GM03348 (cell line): ENCODE measurements around the gene RAB43.
"Not testable (repeated sequence)": the region's sequence is repeated elsewhere in the genome, so short reads cannot be mapped to it uniquely, and the experiment has no call there.

Experiments used
- DNase-seq: peaks from one replicate; pipeline ENCODE4 v3.0.0; 2012; ENCODE audit warnings: low spot score

RAB43 gene

DNA sequence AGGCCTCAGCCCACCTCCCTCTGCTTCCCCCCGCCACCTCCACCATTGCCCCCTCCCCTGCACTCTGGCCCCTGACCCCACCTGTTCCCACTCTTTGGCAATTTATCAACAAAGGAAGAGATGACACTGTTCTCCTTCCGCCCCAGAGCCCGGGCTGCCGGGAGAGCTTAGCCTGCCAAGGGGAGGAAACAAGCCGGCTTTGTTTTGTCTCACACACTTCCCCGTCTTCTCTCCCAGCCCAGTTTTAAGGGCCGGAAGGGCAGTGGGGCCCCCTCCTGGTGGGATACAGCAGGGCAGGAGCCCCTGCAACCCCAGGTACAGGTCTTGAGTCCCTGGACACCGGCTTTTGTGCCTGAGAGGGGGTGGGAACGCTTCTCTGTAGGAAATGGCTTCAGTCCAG lies 33.7 kb downstream of the RAB43 start:
- not testable (repeated sequence) for DNase-seq

DNA sequence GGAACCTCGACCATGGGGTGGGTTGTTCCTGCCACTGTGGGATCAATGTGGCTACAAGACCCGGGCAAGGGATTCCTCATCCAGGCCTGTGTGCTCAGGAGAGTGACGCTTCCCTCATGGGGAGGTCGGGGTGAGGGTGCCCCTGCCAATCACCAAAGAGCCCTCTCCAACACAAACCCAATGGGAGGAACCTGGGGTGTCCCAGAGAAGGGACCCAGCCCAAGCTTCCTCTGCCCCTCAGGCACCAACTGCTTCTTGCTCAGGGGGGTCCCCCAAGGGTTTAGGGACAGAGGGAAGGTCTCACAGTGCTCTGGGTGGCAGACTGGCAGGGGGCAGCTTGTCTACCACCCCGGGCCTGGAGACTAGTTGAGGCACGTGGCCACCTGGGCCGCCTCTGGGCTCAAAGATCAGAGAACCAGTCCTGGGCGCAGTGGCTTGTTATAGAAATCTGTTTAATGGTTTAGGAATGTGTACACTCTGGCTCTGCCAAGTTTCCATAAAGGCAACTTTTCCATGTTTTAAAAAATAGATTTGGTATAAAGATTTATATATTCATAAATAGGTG lies 34.4 kb downstream of the RAB43 start:
- peak; percentile 65 for DNase-seq

DNA sequence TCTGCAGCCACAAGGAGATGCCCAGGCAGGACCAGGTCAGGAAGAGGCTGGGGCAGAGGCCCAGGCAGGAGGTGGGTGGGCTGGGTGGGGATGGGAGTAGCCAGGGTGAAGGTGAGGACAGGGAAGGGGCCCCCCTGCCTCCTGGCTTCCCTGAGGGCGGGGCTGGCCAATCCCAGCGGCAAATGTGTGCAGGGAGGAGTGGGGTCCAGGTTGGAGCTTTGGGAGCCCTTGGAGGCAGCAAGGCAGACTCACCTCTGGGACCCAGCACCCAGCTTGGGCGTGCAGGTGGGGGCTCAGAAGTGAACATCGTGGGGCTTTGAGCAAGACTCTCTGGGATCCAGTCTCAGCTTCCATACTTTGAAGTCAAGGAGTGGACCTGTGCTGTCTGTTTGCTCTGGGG lies 35.8 kb downstream of the RAB43 start:
- no peak for DNase-seq

DNA sequence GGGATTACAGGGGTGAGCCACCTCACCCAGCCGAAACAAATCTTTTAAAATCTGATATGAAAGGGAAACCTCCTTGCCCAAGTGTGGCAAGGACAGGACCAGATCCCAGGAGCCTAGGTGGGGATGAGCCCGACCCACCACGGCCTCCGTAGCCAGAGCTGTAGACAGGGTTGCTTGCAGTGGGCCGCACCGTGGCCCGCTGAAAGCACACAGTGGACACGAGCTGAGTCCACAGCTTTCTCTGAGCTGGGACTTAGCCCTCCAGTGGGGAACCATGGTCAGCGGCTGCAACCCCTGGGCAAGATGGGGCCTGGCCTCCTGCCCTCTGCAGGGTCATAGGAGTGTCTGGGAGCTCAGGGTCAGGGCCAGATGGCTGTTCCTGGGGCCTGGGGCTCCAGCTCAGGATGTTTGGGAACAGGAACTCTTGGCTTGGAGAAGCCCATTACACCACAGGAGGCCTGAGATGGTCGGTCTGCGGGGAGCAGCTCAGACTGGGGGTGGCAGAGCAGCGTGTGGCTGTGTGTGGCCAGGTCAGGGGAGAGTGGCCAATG lies 36.4 kb downstream of the RAB43 start:
- DNase-seq: no peak

DNA sequence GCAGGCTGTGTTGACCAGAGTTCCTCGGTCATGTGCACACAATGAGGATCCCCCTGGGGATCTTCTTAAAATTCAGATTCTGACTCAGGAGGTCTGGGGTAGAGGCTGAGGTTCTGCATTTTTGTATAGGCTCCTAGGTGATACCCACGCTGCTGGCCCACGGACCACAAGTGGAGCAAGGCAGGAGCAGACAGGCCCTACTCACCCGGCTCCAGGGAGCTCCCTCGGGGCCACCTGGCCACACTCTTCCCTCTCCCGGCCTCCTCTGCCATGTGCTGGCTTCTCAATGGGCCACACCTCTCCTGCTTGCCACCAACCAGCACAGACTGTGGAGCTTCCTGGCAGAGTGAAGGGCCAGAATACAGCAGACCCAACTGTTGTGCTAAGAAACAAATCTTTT lies 37.1 kb downstream of the RAB43 start:
- no peak for DNase-seq

DNA sequence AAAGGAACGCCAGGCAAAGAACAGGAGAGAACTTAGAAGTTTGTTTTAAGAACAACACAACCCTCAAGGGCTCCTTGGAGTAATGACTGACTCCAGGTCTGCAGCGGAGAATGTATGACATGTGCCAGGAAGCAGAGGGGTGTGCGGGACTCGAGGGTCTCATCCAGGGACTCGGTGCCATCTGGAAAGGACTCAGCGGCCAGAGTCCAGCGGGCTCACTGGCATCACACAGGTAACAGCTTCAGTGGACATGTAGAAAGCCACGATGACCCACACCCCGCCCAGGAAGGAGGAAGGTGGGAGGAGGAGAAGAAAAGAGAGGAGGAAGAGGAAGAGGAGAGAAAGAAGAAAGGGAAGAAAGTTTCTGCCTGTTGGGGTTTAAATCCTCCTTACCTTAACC lies 39.6 kb downstream of the RAB43 start:
- DNase-seq: no peak

DNA sequence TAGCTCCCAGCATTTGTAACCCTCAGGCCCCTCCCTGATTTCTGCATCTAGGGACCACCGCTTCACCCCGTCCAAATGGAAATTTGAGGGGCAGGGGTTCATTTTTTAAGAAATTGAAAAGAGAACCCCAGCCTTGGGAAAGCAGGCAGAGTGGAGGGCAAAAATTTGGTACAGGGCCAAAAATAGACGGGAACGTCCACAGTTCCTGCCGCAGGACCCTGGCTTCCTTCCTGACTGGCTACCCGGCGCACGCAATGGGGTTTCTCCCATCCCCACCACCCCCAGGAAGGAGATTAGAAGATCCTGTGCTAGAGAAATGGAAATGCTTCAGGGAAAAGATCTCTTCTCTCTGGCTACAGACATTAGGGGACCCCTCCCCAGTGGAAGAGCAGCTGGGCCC lies 40.1 kb downstream of the RAB43 start:
- DNase-seq: no peak

DNA sequence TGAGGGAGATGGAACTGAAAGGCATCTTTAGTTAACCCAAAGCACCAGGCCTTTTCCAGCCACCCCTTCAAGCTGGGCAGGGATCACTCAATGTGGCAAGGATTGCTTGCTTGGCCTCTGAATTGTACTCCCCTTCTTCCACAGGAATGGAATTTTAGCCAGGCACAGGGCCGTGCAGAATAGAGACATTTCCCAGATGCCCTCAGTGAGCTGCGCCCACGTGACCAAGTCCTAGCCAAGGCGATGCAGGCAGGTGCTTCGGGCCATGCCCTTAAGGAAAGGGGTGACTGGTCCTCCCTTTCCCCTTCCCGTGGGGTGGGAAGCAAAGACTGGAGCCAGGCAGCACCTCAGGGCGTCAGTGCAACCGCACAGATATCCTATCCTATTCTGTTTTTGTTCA lies 43.1 kb downstream of the RAB43 start:
- DNase-seq: no peak

DNA sequence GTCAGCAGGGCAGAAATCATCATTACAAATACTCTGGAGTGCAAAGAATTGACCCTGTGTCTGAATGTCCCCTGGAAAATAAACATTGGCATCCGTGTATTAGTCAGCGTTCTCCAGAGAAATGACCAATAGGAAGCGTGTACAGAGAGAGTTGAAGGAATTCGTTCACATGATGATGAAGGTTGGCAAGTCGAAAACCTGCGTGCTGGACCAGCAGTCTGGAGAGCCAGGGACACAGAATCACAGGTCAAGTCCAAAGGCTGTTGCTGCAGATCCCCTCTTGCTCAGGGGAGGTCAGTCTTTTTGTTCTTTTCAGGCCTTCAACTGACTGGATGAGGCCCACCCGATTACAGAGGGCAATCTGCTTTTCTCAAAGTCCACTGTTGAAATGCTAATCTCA lies 44.4 kb downstream of the RAB43 start:
- no peak for DNase-seq

DNA sequence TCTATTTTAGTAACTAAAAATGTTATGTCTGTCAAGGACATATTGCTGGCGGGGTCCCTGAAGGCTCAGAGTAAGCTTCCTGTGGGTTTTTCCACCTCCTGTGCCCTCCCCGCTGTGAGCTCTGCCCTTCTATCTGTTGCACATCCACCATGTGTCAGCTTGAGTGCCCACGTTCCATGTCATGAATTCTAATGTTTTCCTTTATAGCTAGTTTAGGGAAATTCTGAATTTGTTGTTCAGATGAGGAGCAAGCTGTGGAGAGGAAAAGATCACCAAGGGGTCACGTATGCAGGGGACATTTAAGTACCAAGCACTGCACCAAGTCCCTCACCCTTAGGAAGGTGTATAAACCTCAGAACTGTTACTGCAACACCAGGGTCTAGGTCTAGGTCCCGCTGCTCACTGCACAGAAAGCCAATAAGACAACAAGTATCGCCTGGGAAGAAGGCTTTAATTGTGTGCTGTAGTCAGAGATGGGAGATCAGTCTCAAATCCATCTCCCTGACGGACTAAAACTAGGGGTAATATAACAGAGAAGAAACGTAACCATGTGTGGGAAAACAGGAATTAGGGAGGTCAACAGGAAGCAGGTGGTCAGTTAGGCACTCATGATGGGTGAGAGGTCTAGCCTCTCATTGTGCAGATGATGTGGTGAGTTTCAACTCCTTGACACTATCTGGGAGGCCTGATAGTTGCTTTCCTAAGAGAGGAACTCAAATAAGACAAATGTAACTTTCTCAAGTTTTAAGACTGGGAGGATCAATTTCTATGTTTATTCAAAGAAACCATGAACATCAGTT lies 51.3 kb downstream of the RAB43 start:
- no peak for DNase-seq

DNA sequence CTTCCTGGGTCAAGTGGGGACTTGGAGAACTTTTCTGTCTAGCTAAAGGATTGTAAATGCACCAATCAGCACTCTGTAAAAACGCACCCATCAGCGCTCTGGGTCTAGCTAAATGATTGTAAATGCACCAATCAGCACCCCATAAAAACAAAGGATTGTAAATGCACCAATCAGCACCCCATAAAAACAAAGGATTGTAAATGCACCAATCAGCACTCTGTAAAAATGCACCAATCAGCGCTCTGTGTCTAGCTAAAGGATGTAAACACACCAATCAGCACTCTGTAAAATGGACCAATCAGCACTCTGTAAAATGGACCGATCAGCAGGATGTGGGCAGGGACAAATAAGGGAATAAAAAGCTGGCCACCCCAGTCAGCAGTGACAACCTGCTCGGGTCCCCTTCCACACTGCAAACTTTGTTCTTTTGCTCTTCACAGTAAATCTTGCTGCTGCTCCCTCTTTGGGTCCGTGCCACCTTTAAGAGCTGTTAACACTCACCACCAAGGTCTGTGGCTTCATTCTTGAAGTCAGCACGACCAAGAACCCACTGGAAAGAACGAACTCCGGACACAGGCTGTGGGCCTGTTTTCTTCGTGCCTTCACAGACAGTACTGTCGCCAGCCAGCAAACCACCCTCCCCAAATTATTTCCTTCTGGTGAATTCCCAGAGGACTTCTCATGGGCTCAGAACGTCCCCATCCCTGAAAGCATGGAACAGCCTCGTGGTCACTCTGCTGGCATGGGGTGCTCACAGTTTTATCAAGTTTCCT lies 52.1 kb downstream of the RAB43 start:
- DNase-seq: not testable (repeated sequence)

DNA sequence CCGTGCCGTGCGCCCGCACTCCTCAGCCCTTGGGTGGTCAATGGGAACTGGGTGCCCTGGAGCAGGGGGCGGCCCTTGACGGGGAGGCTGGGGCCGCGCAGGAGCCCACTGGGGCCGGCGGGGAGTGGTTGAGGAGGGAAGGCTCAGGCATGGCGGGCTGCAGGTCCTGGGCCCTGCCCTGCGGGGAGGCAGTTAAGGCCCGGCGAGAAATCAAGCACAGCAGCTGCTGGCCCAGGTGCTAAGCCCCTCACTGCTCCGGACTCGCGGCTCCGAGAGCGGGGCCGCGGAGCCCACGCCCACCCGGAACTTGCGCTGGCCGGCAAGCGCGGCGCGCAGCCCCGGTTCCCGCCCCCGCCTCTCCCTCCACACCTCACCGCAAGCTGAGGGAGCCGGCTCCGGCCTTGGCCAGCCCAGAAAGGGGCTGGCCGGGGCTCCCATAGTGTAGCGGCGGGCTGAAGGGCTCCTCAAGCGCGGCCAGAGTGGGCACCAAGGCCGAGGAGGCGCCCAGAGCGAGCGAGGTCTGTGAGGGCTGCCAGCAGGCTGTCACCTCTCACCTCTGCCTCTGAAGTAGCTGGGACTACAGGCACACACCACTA lies 53.2 kb downstream of the RAB43 start:
- DNase-seq: no peak

DNA sequence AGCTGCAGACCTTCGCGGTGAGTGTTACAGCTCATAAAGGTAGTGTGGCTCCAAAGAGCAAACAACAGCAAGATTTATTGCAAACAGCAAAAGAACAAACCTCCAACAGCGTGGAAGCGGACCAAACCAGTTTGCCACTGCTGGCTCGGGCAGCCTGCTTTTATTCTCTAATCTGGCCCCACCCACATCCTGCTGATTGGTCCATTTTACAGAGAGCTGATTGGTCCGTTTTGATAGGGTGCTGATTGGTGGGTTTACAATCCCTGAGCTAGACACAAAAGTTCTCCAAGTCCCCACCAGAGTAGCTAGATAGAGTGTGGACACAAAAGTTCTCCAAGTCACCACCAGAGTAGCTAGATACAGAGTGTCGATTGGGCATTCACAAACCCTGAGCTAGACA lies 53.9 kb downstream of the RAB43 start:
- not testable (repeated sequence) for DNase-seq

DNA sequence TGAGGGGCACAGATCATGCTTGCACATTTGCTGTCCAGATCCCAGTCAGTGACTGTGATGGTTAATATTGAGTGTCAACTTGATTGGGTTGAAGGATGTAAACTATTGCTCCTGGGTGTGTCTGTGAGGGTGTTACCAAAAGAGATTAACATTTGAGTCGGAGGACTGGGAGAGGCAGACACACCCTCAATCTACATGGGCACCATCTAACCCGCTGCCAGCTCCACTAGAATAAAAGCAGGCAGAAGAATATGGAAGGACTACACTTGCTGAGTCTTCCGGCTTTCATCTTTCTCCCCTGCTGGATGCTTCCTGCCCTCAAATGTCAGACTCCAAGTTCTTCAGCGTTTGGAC lies 55.9 kb downstream of the RAB43 start:
- no peak for DNase-seq

DNA sequence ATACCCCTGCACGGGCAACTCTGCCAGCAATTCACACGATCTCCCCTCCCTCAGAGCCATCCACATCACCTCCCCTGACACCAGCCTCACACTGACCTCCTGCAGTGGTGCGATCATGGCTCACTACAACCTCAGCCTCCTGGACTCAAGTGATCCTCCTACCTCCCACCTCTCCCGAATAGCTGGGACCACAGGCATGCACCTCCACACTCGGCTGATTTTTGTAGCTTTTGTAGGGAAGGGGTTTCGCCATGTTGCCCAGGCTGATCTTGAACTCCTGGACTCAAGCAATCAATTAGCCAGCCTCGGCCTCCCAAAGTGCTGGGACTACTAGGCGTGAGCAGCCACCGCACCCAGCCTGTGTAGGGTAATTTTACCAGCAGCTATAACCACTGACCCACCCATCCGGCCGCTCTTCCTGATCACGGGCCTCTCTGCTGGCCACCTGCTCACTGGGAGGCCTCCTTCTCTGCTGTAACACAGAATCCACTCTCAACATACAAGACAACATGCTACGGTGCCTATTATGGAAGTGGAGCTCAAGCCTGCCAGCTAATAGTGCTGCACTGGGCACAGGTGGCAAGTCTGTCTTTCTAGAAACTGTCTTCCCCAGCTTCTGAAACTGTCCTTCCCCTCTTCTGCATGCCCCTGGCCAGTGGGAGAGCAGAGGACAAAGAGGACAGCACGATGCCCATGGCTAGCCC lies 56.4 kb downstream of the RAB43 start:
- no peak for DNase-seq

DNA sequence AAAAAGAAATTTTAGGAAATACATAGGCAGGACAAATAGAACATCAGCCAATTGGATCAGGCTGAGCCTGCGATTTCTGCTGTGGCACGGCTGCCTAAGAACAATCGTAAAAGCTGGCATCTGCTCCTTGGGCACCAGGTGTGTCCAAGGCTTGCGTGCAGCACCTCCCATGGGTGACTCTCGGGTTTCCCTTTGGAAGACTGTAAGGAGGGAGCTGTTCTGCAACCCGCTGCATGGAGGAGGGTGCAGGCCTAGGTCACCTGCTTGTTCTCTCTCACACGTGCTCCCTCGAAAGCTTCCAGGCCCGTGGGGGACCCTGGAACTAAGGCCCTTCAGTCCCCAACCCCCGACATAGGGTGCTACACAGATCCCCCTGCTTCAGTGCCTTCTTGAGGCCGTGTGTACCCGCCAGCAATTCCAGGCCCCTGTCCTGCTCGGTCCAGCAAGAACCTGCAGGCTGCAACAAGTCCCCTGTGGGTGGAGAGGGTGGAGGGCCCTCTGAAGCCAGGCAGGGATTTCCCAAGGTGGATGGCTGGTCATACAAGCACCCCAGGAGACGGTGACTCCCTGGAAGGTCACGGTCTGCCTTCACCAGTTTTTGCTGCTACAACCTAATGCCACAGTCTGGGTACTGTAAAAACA lies 57.6 kb downstream of the RAB43 start:
- DNase-seq: no peak

DNA sequence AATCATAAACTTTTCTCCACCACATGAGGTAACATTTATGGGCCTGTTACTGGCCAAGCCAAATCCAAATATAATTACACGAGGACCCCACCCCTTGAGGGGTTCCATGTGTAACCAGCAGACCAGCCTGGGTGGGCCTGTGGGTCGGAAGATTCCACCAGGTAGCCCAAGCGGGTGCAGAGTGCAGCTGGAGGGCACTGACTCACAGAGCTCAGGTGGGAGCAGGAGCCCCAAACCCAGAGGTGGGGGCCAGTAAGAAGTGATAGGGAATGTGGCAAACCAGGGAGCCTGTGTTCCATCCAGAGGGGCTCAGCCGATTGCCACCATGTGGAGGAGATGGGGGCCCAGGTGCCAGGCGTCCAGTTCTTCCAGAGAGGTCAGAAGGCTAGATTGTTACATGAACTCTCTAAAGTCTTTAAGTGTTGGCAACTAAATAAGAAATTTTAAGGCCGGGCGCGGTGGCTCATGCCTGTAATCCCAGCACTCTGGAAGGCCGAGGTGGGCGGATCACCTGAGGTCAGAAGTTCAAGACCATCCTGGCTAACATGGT lies 58.4 kb downstream of the RAB43 start:
- DNase-seq: no peak

DNA sequence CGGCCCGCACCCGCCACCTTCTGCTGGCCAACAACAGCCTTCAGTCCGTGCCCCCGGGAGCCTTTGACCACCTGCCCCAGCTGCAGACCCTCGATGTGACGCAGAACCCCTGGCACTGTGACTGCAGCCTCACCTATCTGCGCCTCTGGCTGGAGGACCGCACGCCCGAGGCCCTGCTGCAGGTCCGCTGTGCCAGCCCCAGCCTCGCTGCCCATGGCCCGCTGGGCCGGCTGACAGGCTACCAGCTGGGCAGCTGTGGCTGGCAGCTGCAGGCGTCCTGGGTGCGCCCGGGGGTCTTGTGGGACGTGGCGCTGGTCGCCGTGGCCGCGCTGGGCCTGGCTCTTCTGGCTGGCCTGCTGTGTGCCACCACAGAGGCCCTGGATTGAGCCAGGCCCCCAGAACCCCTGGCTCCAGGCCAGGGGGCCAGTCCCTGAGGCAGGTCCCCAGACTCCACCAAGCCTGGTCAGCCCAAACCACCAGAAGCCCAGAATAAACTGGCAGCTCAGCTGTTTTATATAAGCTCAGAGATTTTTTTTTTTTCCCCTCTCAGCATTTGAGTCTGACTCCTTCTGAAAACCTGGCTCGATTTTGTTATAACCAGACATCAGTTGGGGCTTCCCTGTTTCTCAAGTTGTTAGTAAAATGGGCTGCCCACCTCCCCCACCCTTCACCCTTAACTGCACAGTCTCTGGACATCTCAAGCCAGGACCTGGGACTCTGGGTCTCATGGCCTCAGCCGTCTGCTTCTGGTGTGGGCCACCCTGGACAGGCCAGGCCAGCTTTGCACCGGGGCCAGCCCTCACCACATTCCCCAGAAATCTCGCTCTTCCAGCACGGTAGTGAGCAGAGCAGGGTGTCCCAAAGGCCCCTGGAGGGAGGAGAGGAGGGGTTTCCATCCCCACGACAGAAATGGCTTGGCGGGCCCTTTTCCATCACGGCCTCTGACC lies 59.4 kb downstream of the RAB43 start:
- DNase-seq: no peak

DNA sequence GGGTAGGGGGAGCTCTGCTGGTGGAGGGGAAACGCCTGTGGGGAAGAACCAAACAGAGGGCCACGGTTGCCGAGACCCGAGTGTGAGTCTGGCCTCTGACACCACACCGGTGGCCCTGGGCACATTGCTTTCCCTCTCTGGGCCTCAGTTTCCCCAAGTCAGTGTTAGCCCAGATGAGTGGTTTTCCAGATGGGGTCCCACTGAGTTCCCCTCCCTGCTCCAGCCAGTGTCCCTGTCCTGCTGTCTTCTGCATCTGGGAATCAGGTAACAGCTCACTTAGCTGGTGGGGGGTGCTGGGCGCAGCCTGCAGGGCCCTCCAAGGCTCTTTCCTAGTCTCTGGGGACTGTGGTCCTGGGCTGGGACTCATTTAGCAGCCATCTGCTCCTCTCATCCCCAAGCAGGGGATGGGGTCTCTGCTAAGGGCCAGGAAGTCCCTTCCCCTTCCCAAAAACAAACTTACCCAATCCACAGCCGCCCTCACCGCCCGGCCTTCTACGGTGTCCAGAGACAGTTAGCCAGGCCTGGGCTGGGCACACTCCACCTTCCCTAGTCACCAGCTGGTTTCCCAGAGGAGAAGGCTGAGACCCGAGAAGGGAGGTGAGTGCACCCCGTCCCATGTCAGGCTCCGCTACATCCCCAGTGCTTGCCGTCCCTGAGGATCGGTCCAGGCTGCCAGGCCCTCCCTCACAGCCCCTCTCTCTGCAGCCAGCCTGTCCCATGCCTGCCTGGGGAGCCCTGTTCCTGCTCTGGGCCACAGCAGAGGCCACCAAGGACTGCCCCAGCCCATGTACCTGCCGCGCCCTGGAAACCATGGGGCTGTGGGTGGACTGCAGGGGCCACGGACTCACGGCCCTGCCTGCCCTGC lies 60.3 kb downstream of the RAB43 start:
- no peak for DNase-seq
